NCI-H2227 treated with DMSO at 0.1 percent for 48 hours (cell line): ENCODE results near the gene LONP1.

Source experiments
- DNase-seq: peaks from one replicate; lab custom pipeline; 2025; lab: John Stamatoyannopoulos, UW

The LONP1 gene

GRCh38 chr19:5645409-5645808, 74.5 kb downstream of the LONP1 start:
- no peak for DNase-seq

- DNase-seq = no peak
These were observed 75.9 kb downstream of the LONP1 start for GRCh38 chr19:5644037-5644436.

GRCh38 chr19:5643060-5643459, 76.9 kb downstream of the LONP1 start:
- DNase-seq = no peak

GRCh38 chr19:5642204-5642603, 77.7 kb downstream of the LONP1 start:
- DNase-seq = no peak
